IPS-NIHi11 (cell line): ENCODE results near the gene PWWP2B.
"Not testable (repeated sequence)": the region's sequence is repeated elsewhere in the genome, so short reads cannot be mapped to it uniquely, and the experiment has no call there.

Experiments used
- DNase-seq: peaks from one replicate; pipeline ENCODE4 v3.0.0; 2012; ENCODE audit warnings: mixed read lengths, low spot score

The PWWP2B gene

GRCh38 chr10:132381741-132382140 is 15.3 kb upstream of the PWWP2B start:
- DNase-seq: no peak

GRCh38 chr10:132382231-132382922 is 14.6 kb upstream of the PWWP2B start:
- no peak for DNase-seq

GRCh38 chr10:132383101-132383500 is 13.9 kb upstream of the PWWP2B start:
- DNase-seq: no peak

GRCh38 chr10:132383751-132384196 is 13.2 kb upstream of the PWWP2B start:
- no peak for DNase-seq

GRCh38 chr10:132384618-132385388 is 12.2 kb upstream of the PWWP2B start:
- no peak for DNase-seq

- no peak for DNase-seq
Observed at GRCh38 chr10:132385389-132385667, 11.7 kb upstream of the PWWP2B start.

GRCh38 chr10:132385721-132386418 is 11.1 kb upstream of the PWWP2B start:
- no peak for DNase-seq

- no peak for DNase-seq
Observed at GRCh38 chr10:132386419-132386831, 10.6 kb upstream of the PWWP2B start.

- DNase-seq: not testable (repeated sequence)
Observed at GRCh38 chr10:132386896-132387295, 10.1 kb upstream of the PWWP2B start.

GRCh38 chr10:132387764-132388210 is 9.2 kb upstream of the PWWP2B start:
- peak; percentile 99 for DNase-seq

- peak; percentile 83 for DNase-seq
Observed at GRCh38 chr10:132388891-132389432, 8.0 kb upstream of the PWWP2B start.

GRCh38 chr10:132389433-132390169 is 7.4 kb upstream of the PWWP2B start:
- peak; percentile 49 for DNase-seq

GRCh38 chr10:132390170-132390920 is 6.7 kb upstream of the PWWP2B start:
- DNase-seq: no peak

- no peak for DNase-seq
Observed at GRCh38 chr10:132390921-132391675, 5.9 kb upstream of the PWWP2B start.

- no peak for DNase-seq
Observed at GRCh38 chr10:132391676-132392020, 5.4 kb upstream of the PWWP2B start.

- no peak for DNase-seq
Observed at GRCh38 chr10:132392184-132392800, 4.7 kb upstream of the PWWP2B start.

GRCh38 chr10:132392811-132393694 is 3.9 kb upstream of the PWWP2B start:
- no peak for DNase-seq

GRCh38 chr10:132393695-132394181 is 3.3 kb upstream of the PWWP2B start:
- no peak for DNase-seq
